Fibroblast of lung (primary cell): ENCODE results near the gene LMBRD1. TPM values are rescaled to one million over a fixed set of nuclear protein-coding genes. Genes with fewer than 3 reads are reported as not detected.

Experiments
- DNase-seq, 2 donors: peaks; one replicate each; pipeline versions ENCODE4 v3.0.0 to v3.0.0-alpha.2; 2010; ENCODE audit warnings: low read depth in 2 of 2
- H2AFZ ChIP-seq: 2 replicates; pipeline ENCODE4 v1.5.1; 2012; ENCODE audit warnings: low read length, control low read depth, inconsistent platforms
- H3K27ac ChIP-seq: 2 replicates; pipeline ENCODE4 v1.5.1; 2011; ENCODE audit warnings: low read length, control low read depth; ENCODE audit not compliant: insufficient read depth
- H3K27me3 ChIP-seq: 2 replicates; pipeline ENCODE4 v1.5.1; 2011; ENCODE audit warnings: mild to moderate bottlenecking, low read length; ENCODE audit not compliant: control insufficient read depth, insufficient read depth
- H3K36me3 ChIP-seq: 2 replicates; pipeline ENCODE4 v1.5.1; 2011; ENCODE audit warnings: low read length; ENCODE audit not compliant: control insufficient read depth, insufficient read depth
- H3K4me1 ChIP-seq: 2 replicates; pipeline ENCODE4 v1.5.1; 2011; ENCODE audit warnings: low read length; ENCODE audit not compliant: control insufficient read depth, insufficient read depth; ENCODE audit errors: extremely low read depth
- H3K4me2 ChIP-seq: 2 replicates; pipeline ENCODE4 v1.5.1; 2011; ENCODE audit warnings: low read length, control low read depth; ENCODE audit not compliant: insufficient read depth; ENCODE audit errors: extremely low read depth
- H3K4me3 ChIP-seq, 4 experiments: fragments of 200-600 bp in 1 of 4; sonication (generic) in 1 of 4; replicated peaks in 1 of 4; 2 replicates each; pipeline ENCODE4 v1.5.1; 2011 to 2016; ENCODE audit warnings: low read length in 4 of 4, low read depth in 3 of 4, mild to moderate bottlenecking in 3 of 4, control low read depth in 2 of 4, inconsistent platforms in 1 of 4, mixed read lengths in 1 of 4; ENCODE audit not compliant: insufficient read depth in 1 of 4; ENCODE audit errors: control extremely low read depth in 1 of 4
- H3K79me2 ChIP-seq: 2 replicates; pipeline ENCODE4 v1.5.1; 2012; ENCODE audit warnings: mild to moderate bottlenecking, low read length, inconsistent platforms; ENCODE audit not compliant: control insufficient read depth, insufficient read depth
- H3K9ac ChIP-seq: 2 replicates; pipeline ENCODE4 v1.5.1; 2011; ENCODE audit warnings: mild to moderate bottlenecking, low read length, control low read depth; ENCODE audit not compliant: insufficient read depth
- H3K9me3 ChIP-seq: 2 replicates; pipeline ENCODE4 v1.5.1; 2012; ENCODE audit warnings: low read depth, low read length; ENCODE audit not compliant: control insufficient read depth, insufficient read depth
- H4K20me1 ChIP-seq: 2 replicates; pipeline ENCODE4 v1.5.1; 2011; ENCODE audit warnings: low read length; ENCODE audit not compliant: control insufficient read depth, insufficient read depth; ENCODE audit errors: extremely low read depth
- EZH2 ChIP-seq: IDR thresholded peaks from 2 replicates; pipeline ENCODE4 v1.5.1; 2012; ENCODE audit warnings: low read length, control low read depth, mild to moderate bottlenecking; ENCODE audit errors: missing control alignments
- polyA minus RNA-seq: library from RNA; depleted of rRNA, polyadenylated mRNA; stranded (reverse); fragments of >200 nt; gene quantifications from 2 replicates; pipeline ENCODE4 v1.2.3, GENCODE V29; 2011; ENCODE audit warnings: low replicate concordance
- polyA plus RNA-seq, 2 donors: library from polyadenylated mRNA; depleted of rRNA in 1 of 2; stranded (reverse) in 1 of 2; unstranded in 1 of 2; fragments of >200 nt; gene quantifications; 2 replicates each; pipeline ENCODE4 v1.2.1, GENCODE V29; 2011 to 2012; ENCODE audit warnings: missing spikeins in 1 of 2
- total RNA-seq: library from RNA; depleted of rRNA; stranded (reverse); fragments of >200 nt; gene quantifications from 2 replicates; pipeline ENCODE4 v1.2.1, GENCODE V29; 2014
- TF ChIP-seq, protein P1 (sequence below), 2 donors: IDR thresholded peaks in 1 of 2; conservative IDR thresholded peaks in 1 of 2; 1 replicate in 1 of 2; 2 replicates in 1 of 2; pipeline ENCODE4 v1.5.1; 2011 to 2012; ENCODE audit warnings: low read length in 2 of 2, control low read depth in 1 of 2, inconsistent platforms in 1 of 2, low read depth in 1 of 2, mild to moderate bottlenecking in 1 of 2

Gene LMBRD1
- total RNA-seq (27.2 and 30.7 TPM in 2 replicates), polyA plus RNA-seq (27.2 and 46.5 TPM in 2 replicates), polyA minus RNA-seq (2.3 and 2.9 TPM in 2 replicates)
- 17.5 and 29.5 TPM in 2 replicates for polyA plus RNA-seq (2012)

GRCh38 chr6:69796642-69797390, at the start of gene LMBRD1:
Gene LMBRD1, minus strand, starts transcription at chr6:69797010. Its CDS starts 129 bp downstream, at chr6:69796881.
- Histone ChIP-seq H4K20me1 (no peaks in the 10 kb centered on the region), H3K4me3 (peak within 1 kb of the TSS; percentile 71 to 94 (median 78)), H3K36me3 (no peaks in the 10 kb centered on the region), H3K9ac (peak within 1 kb of the TSS; percentile 74), H3K27me3 (no peaks in the 10 kb centered on the region), H3K9me3 (no peaks in the 10 kb centered on the region), H3K4me1 (peaks cover 2% of the 10 kb centered on the region), H3K79me2 (no peaks in the 10 kb centered on the region), H2AFZ (peak within 1 kb of the TSS; percentile 91), H3K4me2 (peak within 1 kb of the TSS; percentile 84), H3K27ac (peak within 1 kb of the TSS; percentile 77)
- DNase-seq: peak; percentile 94 to 96
- TF ChIP-seq, protein P1, sequence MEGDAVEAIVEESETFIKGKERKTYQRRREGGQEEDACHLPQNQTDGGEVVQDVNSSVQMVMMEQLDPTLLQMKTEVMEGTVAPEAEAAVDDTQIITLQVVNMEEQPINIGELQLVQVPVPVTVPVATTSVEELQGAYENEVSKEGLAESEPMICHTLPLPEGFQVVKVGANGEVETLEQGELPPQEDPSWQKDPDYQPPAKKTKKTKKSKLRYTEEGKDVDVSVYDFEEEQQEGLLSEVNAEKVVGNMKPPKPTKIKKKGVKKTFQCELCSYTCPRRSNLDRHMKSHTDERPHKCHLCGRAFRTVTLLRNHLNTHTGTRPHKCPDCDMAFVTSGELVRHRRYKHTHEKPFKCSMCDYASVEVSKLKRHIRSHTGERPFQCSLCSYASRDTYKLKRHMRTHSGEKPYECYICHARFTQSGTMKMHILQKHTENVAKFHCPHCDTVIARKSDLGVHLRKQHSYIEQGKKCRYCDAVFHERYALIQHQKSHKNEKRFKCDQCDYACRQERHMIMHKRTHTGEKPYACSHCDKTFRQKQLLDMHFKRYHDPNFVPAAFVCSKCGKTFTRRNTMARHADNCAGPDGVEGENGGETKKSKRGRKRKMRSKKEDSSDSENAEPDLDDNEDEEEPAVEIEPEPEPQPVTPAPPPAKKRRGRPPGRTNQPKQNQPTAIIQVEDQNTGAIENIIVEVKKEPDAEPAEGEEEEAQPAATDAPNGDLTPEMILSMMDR (conservative IDR thresholded peaks at IDR 0.05 in 1 of 2, IDR thresholded peaks at IDR 0.05 in 1 of 2; ENCODE audit: low read depth in 1 of 2, low read length in 2 of 2): peak; percentile 49 to 63
- TF ChIP-seq EZH2: no peak

GRCh38 chr6:69846312-69846711, 49.5 kb upstream of the LMBRD1 start:
- TF ChIP-seq EZH2: no peak
- TF ChIP-seq, protein P1 (conservative IDR thresholded peaks at IDR 0.05 in 1 of 2, IDR thresholded peaks at IDR 0.05 in 1 of 2; ENCODE audit: low read depth in 1 of 2, low read length in 2 of 2): no peak
- Histone ChIP-seq H3K27ac (no peak overlapping the region), H3K9ac (no peak overlapping the region), H2AFZ (no peak overlapping the region), H3K27me3 (no peaks in the 10 kb centered on the region), H3K9me3 (no peaks in the 10 kb centered on the region), H3K4me3 (no peak overlapping the region), H3K4me1 (no peaks in the 10 kb centered on the region), H4K20me1 (no peaks in the 10 kb centered on the region), H3K4me2 (no peak overlapping the region), H3K36me3 (no peaks in the 10 kb centered on the region), H3K79me2 (no peaks in the 10 kb centered on the region)
- no peak for DNase-seq

- Histone ChIP-seq H3K36me3 (no peaks in the 10 kb centered on the region), H3K9me3 (no peaks in the 10 kb centered on the region), H2AFZ (no peak overlapping the region), H3K4me2 (no peak overlapping the region), H3K9ac (no peak overlapping the region), H3K4me3 (no peak overlapping the region), H3K27me3 (no peaks in the 10 kb centered on the region), H4K20me1 (no peaks in the 10 kb centered on the region), H3K79me2 (no peaks in the 10 kb centered on the region), H3K27ac (no peak overlapping the region), H3K4me1 (no peaks in the 10 kb centered on the region)
- DNase-seq: no peak
- TF ChIP-seq, protein P1 (conservative IDR thresholded peaks at IDR 0.05 in 1 of 2, IDR thresholded peaks at IDR 0.05 in 1 of 2; ENCODE audit: low read depth in 1 of 2, low read length in 2 of 2): no peak
- TF ChIP-seq EZH2: no peak
These were observed 46.4 kb upstream of the LMBRD1 start for GRCh38 chr6:69843189-69843588.
